Kidney epithelial cell (primary cell): ENCODE data around the gene HERC4. TPM values are rescaled to one million over a fixed set of nuclear protein-coding genes. Genes with fewer than 3 reads are reported as not detected.

Experiments
- DNase-seq: peaks from one replicate; pipeline ENCODE4 v3.0.0-alpha.2; 2010; ENCODE audit warnings: low read depth
- H3K27me3 ChIP-seq: 2 replicates; pipeline ENCODE4 v1.6.0; 2011; ENCODE audit warnings: low read length; ENCODE audit not compliant: control insufficient read depth, insufficient read depth
- H3K36me3 ChIP-seq: 2 replicates; pipeline ENCODE4 v1.5.1; 2011; ENCODE audit warnings: low read length; ENCODE audit not compliant: control insufficient read depth, insufficient read depth
- H3K4me3 ChIP-seq: 2 replicates; pipeline ENCODE4 v1.5.1; 2011; ENCODE audit warnings: low read depth, mild to moderate bottlenecking, control low read depth, low read length
- total RNA-seq: library from RNA; depleted of rRNA; stranded (reverse); fragments of >200 nt; gene quantifications from 2 replicates; pipeline ENCODE4 v1.2.3, GENCODE V29; 2015
- TF ChIP-seq, protein P1 (sequence below): IDR thresholded peaks from 2 replicates; pipeline ENCODE4 v1.5.1; 2011; ENCODE audit warnings: mild to moderate bottlenecking, moderate library complexity, low read length, control low read depth, inconsistent platforms; ENCODE audit not compliant: insufficient read depth, poor library complexity, severe bottlenecking

The HERC4 gene
- total RNA-seq, 1 donor from 2014 or later, result 28.5 TPM

DNA sequence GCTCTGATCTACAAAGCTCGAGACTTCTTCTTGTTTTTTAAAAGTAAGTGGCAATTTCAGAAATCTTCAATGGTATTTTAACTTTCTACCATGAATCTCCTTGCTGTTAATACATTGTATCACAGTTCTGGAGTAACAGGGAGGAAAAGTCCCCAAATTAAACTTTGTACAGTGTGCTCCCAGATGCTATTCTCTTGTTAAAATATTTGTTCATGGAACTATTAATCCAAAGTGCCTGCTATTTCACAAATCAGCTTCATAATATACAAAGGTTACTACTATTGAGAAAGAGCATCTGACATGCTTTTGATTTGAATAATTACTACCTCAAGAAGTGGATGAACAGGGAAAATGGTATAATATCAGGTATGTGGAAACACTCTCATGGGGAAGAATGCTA lies 154.0 kb downstream of the HERC4 start:
- no peak for DNase-seq
- H3K4me3 ChIP-seq, result no peak overlapping the region
- no peaks in the 10 kb centered on the region for H3K36me3 ChIP-seq
- no peaks in the 10 kb centered on the region for H3K27me3 ChIP-seq
- TF ChIP-seq, protein P1, sequence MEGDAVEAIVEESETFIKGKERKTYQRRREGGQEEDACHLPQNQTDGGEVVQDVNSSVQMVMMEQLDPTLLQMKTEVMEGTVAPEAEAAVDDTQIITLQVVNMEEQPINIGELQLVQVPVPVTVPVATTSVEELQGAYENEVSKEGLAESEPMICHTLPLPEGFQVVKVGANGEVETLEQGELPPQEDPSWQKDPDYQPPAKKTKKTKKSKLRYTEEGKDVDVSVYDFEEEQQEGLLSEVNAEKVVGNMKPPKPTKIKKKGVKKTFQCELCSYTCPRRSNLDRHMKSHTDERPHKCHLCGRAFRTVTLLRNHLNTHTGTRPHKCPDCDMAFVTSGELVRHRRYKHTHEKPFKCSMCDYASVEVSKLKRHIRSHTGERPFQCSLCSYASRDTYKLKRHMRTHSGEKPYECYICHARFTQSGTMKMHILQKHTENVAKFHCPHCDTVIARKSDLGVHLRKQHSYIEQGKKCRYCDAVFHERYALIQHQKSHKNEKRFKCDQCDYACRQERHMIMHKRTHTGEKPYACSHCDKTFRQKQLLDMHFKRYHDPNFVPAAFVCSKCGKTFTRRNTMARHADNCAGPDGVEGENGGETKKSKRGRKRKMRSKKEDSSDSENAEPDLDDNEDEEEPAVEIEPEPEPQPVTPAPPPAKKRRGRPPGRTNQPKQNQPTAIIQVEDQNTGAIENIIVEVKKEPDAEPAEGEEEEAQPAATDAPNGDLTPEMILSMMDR, result no peak

DNA sequence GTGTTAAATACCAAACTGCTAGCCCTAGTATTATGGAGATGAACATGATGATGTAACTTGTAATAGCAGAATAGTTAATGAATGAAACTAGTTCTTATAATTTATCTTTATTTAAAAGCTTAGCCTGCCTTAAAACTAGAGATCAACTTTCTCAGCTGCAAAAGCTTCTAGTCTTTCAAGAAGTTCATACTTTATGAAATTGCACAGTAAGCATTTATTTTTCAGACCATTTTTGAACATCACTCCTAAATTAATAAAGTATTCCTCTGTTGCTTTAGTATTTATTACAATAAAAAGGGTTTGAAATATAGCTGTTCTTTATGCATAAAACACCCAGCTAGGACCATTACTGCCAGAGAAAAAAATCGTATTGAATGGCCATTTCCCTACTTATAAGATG lies 157.4 kb downstream of the HERC4 start:
- DNase-seq, result no peak
- TF ChIP-seq, protein P1, result no peak
- Histone ChIP-seq H3K27me3 (no peaks in the 10 kb centered on the region), H3K4me3 (no peak overlapping the region), H3K36me3 (no peaks in the 10 kb centered on the region)

DNA sequence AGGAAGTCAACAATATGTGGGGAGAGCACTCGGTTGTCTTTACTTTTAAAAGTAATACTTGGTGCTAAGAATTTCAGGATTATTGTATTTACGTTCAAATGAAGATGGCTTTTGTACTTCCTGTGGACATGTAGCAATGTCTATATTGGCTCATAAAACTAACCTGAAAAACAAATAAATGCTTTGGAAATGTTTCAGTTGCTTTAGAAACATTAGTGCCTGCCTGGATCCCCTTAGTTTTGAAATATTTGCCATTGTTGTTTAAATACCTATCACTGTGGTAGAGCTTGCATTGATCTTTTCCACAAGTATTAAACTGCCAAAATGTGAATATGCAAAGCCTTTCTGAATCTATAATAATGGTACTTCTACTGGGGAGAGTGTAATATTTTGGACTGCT lies 157.9 kb downstream of the HERC4 start:
- no peak for DNase-seq
- Histone ChIP-seq H3K27me3 (no peaks in the 10 kb centered on the region), H3K4me3 (no peak overlapping the region), H3K36me3 (no peaks in the 10 kb centered on the region)
- TF ChIP-seq, protein P1, result no peak

GRCh38 chr10:67914777-67915340 lies 160.2 kb downstream of the HERC4 start:
- TF ChIP-seq, protein P1, result no peak
- no peak for DNase-seq
- Histone ChIP-seq H3K27me3 (no peaks in the 10 kb centered on the region), H3K4me3 (no peak overlapping the region), H3K36me3 (no peaks in the 10 kb centered on the region)

- no peak overlapping the region for H3K4me3 ChIP-seq
- no peaks in the 10 kb centered on the region for H3K27me3 ChIP-seq
- DNase-seq, result no peak
- no peaks in the 10 kb centered on the region for H3K36me3 ChIP-seq
- TF ChIP-seq, protein P1, result no peak
Observed at GRCh38 chr10:67912331-67912946, 162.6 kb downstream of the HERC4 start.

GRCh38 chr10:67903581-67903980 lies 171.5 kb downstream of the HERC4 start:
- no peak overlapping the region for H3K4me3 ChIP-seq
- no peaks in the 10 kb centered on the region for H3K36me3 ChIP-seq
- DNase-seq, result no peak
- no peaks in the 10 kb centered on the region for H3K27me3 ChIP-seq
- TF ChIP-seq, protein P1, result no peak
